Stimulated activated naive CD8-positive, alpha-beta T cell treated with anti-CD3 and anti-CD28 coated beads, Interleukin-15, Interleukin-2, amounts not matched to agents 100 U/mL and 50 U/mL, for 24 hours (primary cell): ENCODE measurements around the gene FAM163B.
A peak's percentile ranks its signal among the peaks of the same experiment; 100 is the strongest.
"Not testable (repeated sequence)": the region's sequence is repeated elsewhere in the genome, so short reads cannot be mapped to it uniquely, and the experiment has no call there.

ENCODE experiments used
- ATAC-seq: fragments of 150-1000 bp; cut with Tn5 transposase; one replicate; pipeline ENCODE4 v1.10.0; 2021
- DNase-seq: peaks from one replicate; pipeline ENCODE4 v3.0.0; 2021

Gene FAM163B

GRCh38 chr9:133639613-133640012 is 30.4 kb upstream of the FAM163B start:
- DNase-seq: no peak
- ATAC-seq: no peak

GRCh38 chr9:133638711-133639110 is 29.5 kb upstream of the FAM163B start:
- DNase-seq: no peak
- no peak for ATAC-seq

- no peak for DNase-seq
- no peak for ATAC-seq
Observed at GRCh38 chr9:133638076-133638475, 28.9 kb upstream of the FAM163B start.

DNA sequence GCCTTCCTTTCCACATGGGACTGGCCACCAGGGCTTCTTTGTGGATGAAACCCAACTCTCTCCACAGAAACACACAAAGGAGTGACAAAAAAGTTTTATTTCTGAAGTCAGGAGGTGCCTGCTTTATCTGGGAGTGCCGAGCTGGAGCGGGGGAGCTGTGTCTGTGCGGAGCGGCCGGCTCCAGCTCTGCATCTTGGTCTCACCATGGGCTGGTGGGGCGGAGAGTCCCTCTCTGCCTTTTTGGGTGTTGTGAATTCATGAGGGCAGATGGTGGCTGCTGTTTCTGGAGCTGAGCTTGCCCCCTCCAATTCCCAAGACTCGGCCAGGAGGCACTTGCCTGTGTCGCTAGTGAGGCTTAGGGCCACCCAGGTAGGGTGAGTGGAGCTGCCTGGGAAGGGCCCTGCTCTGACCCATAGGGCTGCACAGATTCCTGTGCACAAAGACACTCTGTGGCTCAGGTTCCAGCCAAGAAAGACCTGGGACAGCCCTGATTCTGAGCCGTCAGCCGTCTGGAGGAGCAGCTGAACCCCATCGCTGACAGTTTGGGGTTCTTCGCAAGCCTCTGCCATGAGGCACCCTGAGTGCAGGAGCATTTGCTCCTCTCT is 28.4 kb upstream of the FAM163B start:
- ATAC-seq (no peak), DNase-seq (no peak)

GRCh38 chr9:133636902-133637301 is 27.7 kb upstream of the FAM163B start:
- DNase-seq (no peak), ATAC-seq (no peak)

- ATAC-seq: no peak
- DNase-seq: no peak
Observed at GRCh38 chr9:133635533-133636531, 26.6 kb upstream of the FAM163B start, which contains the start of gene DBH. Gene DBH, plus strand, starts transcription at chr9:133636363. Its CDS starts 9 bp downstream, at chr9:133636372.

GRCh38 chr9:133635098-133635497 is 25.9 kb upstream of the FAM163B start:
- ATAC-seq (no peak), DNase-seq (no peak)

GRCh38 chr9:133634081-133634691 is 25.0 kb upstream of the FAM163B start:
- DNase-seq: no peak
- ATAC-seq: no peak

- DNase-seq (no peak), ATAC-seq (no peak)
Observed at GRCh38 chr9:133633681-133634080, 24.5 kb upstream of the FAM163B start.

DNA sequence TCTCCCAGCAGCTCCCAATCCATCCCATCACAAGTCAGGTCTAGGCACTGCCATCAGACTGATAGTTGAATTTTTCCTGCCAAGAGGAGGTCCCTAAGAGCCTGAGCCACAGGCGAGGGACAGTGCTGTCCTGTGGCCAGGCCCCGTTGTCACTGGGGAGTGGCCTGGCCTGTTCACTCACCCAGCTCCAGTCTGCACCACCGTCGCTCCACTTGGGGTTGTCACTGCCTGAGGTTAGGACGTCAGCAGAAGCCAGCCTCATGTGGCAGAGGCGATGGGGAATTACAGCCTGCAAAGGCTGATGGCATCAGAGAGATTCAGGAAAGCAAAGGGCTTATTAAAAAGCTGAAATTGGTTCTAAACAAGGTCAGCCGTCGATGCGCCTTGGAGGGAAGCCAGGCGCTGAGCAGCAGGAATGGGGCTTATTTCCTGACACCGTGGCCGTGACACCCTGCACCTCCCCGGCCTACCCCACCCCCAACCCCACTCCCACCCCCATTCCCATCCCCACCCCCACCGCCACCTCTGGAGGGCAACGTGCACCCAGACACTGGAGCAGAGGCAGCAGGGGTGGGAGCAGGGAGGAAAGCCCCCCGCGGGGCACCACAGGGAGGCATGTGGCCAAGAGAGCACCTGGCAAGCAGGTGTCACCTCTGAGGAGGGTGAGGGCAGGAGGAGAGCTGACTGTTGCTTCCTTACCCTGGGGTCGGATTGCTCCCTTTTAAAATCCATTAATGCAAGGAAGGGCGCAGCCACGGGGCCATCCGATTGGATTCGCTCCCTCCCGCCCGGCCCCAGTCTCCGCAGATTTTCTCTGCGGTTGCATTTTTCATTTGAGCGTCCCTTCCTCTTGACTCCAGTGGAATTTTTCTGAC is 23.9 kb upstream of the FAM163B start:
- DNase-seq (no peak), ATAC-seq (no peak)

DNA sequence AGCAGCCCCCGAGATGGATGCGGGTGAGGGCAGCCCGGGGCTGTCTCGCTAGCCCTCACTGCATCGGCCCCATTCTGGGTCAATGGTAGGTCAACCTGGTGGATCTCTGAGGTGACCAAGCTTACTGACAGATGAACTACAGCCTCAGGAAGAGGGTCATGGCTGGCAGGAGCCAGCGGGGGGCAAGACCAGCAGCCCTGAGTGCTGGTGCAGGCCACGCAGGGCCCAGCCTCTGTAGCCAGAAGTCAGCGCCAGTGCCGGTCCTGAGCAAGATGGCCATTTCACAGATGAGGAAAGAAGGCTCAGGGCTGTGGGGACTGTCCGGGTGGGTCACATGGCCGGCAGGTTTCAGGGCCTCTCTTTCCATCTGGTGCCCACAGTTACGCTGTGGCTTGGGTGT is 21.9 kb upstream of the FAM163B start:
- ATAC-seq (no peak), DNase-seq (no peak)

- ATAC-seq: no peak
- no peak for DNase-seq
Observed at GRCh38 chr9:133629221-133630110, 20.3 kb upstream of the FAM163B start.

DNA sequence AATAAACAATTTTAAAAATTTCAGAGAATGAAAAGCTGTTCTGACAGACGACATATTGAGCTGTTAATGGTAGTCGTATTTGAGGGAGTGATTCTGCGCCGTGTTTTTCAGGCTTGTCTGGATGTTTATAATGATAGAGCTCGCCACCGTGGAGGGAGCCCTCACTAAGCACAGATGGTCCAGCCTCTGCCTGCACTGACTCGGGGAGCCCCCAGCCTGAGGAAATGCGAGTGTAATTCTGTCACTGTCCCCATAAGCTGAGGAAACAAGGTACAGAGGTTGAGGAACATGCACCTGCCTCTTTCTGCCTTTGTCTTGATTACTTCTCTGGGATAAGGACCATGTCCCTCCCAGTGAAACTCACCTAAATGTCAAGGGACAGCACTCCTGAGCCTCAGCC is 19.6 kb upstream of the FAM163B start:
- DNase-seq (no peak), ATAC-seq (no peak)

GRCh38 chr9:133627341-133627740 is 18.2 kb upstream of the FAM163B start:
- ATAC-seq (no peak), DNase-seq (no peak)

DNA sequence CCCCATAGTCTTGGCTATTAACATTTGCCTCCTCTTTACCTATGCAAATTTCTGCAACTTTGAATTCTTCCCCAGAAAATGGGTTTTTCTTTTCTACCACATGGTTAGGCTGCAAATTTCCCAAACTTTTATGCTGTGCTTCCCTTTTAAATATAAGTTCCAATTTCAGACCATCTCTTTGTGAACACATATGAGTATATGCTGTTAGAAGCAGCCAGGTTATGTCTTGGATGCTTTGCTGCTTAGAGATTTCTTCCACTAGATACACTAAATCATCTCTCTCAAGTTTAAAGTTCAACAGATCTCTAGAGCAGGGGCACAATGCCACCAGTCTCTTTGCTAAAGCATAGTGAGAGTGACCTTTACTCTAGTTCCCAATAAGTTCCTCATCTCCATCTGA is 16.8 kb upstream of the FAM163B start:
- DNase-seq, ATAC-seq: not testable (repeated sequence)

GRCh38 chr9:133622555-133622954 is 13.4 kb upstream of the FAM163B start:
- ATAC-seq: no peak
- DNase-seq: no peak

GRCh38 chr9:133621725-133622267 is 12.6 kb upstream of the FAM163B start:
- ATAC-seq: no peak
- no peak for DNase-seq

- DNase-seq: peak; percentile 56
Observed at GRCh38 chr9:133619791-133620190, 10.6 kb upstream of the FAM163B start.

DNA sequence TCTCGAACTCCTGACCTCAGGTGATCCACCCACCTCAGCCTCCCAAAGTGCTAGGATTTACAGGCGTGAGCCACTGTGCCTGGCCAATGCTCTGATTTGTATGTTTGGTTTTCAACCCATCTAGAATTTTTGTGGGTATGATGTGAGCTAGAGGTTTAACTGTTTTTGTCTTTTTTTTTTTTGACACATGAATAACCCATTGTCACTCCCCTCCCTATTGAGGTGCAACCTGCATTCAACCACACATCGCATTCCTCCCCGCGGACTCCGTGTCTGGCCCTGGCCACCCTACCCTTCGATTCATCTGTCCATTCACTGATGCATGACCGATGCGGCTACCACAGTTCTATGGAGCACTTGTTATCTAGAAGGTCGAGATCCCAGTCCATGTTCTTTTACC is 9.5 kb upstream of the FAM163B start:
- DNase-seq (no peak), ATAC-seq (no peak)

More at GRCh38 chr9:133619791-133620190, 10.6 kb upstream of the FAM163B start:
- peak; percentile 65 for ATAC-seq

GRCh38 chr9:133616643-133617405 is 7.6 kb upstream of the FAM163B start:
- DNase-seq (no peak), ATAC-seq (no peak)
